Skin of body (tissue), 2 donors: ENCODE data around the gene PLXNB3. TPM values are rescaled to one million over a fixed set of nuclear protein-coding genes. Genes with fewer than 3 reads are reported as not detected.
"Not testable (repeated sequence)": the region's sequence is repeated elsewhere in the genome, so short reads cannot be mapped to it uniquely, and the experiment has no call there.

ENCODE experiments used
- DNase-seq: peaks from one replicate; lab custom pipeline; 2025; lab: John Stamatoyannopoulos, UW
- total RNA-seq: library from RNA; depleted of rRNA; stranded (reverse); fragments of >200 nt; gene quantifications from one replicate; pipeline ENCODE4 v1.2.3, GENCODE V29; 2014

Gene PLXNB3
- total RNA-seq, 1 donor from 2014 or later = 2.2 TPM

DNA sequence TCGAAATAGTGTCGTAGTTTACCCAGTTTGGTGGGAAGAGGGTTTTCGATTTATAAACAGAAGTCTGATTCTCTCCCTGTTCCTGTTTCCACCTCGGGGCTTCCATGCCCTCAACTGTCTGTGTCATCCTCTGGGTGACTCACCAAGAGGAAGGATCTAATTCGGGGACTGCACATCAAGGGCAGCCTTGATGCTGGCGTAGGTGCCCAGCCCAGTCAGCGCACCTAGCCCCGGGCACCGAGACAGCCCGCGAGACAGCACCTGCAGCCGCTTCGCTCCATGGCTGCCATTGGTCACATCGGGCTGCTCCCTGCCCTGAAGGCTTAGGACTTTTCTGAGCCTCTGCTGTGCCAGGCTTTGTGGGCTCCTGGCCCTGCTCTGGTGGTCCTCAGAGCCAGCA is 31.6 kb upstream of the PLXNB3 start:
- DNase-seq = no peak

- DNase-seq = no peak
These were observed 30.3 kb upstream of the PLXNB3 start for GRCh38 chrX:153733651-153734240.

- DNase-seq = no peak
These were observed 29.2 kb upstream of the PLXNB3 start for GRCh38 chrX:153734871-153735270.

GRCh38 chrX:153735274-153735673 is 28.8 kb upstream of the PLXNB3 start:
- DNase-seq = no peak

DNA sequence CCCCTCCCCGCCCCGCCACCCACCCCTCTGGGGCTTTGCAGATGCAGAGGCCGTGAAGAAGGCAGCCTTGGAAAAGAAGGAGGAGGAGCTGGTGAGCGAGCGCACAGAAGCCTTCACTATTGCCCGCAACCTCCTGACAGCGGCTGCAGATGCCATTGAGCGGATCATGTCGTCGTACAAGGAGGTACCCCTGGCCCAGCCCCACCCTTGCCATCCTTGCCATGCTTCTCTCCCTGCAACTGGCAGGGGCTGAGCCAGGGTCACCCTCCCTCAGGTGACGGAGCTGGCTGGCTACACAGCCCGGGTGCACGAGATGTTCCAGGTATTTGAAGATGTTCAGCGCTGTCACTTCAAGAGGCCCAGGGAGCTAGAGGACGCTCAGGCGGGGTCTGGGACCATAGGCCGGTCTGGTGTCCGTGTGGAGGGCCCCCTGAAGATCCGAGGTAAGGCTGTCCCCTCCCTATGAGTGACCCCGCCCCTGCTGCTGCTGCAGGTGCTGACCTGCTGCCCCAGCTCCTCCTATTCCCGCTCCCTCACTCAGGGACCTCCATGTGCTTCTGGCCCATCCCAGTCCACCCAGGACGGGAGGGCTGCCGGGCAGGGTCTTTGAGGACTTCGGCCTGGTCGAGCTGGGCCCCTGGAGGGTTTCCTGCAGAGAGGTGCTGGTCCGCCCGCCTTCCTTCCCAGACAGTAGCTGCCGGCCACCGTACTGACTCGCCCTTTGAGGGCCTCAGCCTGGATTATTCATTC is 27.8 kb upstream of the PLXNB3 start:
- DNase-seq = no peak

GRCh38 chrX:153736871-153737441 is 27.1 kb upstream of the PLXNB3 start:
- no peak for DNase-seq

DNA sequence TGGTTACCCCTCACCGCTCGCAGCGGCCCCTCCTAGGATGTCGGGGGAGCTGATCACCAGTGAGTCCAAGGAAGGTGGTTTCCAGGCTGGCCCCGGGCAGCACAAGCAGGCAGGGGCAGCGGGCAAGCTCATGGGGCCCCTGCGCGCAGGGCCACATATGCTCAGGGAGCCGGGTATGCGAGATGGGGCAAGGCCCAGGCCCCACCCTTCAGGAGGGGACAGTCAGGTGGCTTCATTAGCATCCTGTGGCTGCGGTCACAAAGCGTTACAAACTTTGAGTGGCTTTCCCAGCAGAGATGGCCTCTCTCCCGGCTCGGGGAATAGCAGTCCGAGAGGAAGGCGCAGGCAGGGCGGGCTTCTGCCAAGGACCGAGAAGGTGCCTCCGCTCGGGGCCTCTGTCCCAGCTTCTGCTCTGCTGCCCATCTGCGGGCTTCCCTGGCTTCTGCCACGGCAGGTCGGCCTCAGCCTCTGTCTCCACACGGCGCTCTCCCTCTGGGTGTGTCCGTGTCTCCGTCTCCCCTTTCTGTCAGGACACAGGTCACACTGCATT is 25.9 kb upstream of the PLXNB3 start:
- no peak for DNase-seq

DNA sequence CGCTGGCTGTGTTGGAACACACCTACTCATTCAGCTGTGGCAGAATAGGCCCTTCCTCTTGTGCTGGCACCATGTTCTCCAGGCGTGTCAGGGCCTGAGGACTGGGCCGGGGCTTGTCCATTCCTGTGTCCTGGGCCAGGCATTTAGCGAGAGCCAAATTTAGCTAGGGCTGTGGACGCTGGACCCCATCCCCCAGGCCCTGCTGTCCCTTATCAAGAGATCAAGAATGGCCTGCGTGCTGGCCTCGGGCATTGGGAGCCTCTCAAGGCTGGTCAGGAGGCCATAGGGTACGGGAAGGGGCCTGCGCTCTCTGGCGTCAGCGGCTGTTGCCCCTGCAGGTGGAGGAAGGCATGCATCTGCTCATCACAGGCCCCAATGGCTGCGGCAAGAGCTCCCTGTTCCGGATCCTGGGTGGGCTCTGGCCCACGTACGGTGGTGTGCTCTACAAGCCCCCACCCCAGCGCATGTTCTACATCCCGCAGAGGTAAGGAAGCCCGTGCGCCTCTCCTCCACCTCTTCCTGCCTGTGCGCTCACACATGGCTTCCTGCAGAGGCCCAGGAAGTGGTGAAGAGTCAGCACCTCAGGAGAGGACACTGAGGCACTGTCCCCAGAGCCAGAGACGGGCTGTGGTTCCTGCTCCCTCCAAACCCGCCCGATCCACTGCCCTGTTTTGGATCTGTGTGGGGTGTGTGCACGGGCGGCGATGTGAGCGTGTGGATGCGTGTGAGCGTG is 24.1 kb upstream of the PLXNB3 start:
- no peak for DNase-seq

- DNase-seq = no peak
These were observed 23.3 kb upstream of the PLXNB3 start for GRCh38 chrX:153740631-153741222.

DNA sequence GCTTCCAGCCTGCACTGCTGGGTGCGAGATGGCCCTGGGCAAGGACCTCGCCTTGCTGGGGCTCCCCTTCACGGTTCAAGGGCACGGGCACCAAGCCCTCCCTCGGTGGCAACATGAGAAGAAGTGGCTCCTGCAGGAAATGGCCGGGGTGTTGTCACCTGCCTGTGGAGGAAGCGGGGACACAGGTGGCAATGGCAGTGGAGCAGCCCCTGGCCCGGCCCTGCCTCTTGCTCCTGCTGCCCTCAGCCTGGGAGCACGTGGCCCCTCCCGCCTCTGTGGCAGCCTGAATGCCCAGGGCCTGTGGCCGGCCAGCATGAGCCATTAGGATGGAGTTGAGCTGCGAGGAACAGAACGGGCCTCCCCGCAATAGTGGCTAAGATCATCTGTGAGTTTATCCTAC is 22.6 kb upstream of the PLXNB3 start:
- no peak for DNase-seq

- DNase-seq = not testable (repeated sequence)
These were observed 21.9 kb upstream of the PLXNB3 start for GRCh38 chrX:153742111-153742510.

- DNase-seq = not testable (repeated sequence)
These were observed 21.1 kb upstream of the PLXNB3 start for GRCh38 chrX:153742796-153743467.

DNA sequence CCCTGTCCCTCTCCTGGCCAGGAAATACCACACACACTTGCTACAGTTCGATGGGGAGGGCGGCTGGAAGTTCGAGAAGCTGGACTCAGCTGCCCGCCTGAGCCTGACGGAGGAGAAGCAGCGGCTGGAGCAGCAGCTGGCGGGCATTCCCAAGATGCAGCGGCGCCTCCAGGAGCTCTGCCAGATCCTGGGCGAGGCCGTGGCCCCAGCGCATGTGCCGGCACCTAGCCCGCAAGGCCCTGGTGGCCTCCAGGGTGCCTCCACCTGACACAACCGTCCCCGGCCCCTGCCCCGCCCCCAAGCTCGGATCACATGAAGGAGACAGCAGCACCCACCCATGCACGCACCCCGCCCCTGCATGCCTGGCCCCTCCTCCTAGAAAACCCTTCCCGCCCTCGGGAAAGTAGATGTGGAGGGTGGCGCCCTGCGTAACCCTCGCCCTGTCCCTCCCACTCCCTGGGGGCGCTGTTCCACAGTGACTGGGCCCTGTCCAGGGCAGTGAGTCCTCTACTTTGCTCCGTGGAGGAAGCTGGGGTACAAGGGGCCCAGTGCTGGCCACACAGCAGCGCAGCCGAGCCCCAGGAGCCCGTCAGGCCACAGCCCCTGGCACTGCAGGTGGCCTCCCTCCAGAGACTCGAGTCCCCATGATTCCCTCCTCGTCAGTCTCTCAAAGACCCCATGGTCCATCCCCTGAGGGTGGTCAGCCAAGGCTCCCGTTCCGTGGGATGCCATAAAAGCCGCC is 20.4 kb upstream of the PLXNB3 start:
- not testable (repeated sequence) for DNase-seq

- DNase-seq = no peak
These were observed 19.6 kb upstream of the PLXNB3 start for GRCh38 chrX:153744210-153745066.

GRCh38 chrX:153745067-153745433 is 19.0 kb upstream of the PLXNB3 start:
- not testable (repeated sequence) for DNase-seq

GRCh38 chrX:153746359-153746758 is 17.7 kb upstream of the PLXNB3 start:
- no peak for DNase-seq

DNA sequence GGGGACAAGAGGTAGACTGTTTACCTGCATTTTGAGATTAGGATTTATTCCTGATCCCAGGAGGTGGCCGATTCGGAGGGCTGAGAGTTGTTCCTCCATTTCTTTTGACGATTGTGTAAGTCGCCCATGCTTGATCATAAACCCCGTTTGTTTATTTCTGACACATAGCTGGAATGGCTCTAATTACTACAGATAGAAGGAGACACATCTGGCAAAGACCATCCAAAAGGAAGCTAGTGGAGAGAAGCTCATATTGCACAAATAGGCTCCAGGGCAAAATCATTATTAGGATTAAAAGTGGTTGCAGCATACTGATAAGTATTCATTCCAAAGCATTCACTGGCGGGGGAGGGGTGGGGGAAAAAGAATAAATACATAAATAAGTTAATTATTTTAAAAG is 17.1 kb upstream of the PLXNB3 start:
- DNase-seq = not testable (repeated sequence)

DNA sequence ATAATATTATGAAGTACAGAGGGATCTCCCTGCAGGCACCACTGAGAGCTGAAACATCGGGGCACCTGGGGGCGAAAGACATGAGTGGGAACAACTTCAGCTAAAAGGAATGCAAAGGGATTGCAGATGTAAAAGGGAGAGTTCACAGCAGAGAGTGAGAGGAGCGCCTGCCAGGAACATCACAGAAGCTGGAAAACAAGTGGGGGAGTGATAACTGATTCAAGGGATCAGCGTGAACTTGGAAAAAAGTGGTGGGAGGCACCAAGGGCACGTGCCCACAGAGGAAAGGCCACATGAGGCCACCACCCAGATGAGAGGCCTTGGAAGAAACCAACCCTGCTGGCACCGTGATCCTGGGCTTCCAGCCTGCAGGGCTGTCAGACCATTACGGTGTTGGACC is 15.0 kb upstream of the PLXNB3 start:
- not testable (repeated sequence) for DNase-seq

DNA sequence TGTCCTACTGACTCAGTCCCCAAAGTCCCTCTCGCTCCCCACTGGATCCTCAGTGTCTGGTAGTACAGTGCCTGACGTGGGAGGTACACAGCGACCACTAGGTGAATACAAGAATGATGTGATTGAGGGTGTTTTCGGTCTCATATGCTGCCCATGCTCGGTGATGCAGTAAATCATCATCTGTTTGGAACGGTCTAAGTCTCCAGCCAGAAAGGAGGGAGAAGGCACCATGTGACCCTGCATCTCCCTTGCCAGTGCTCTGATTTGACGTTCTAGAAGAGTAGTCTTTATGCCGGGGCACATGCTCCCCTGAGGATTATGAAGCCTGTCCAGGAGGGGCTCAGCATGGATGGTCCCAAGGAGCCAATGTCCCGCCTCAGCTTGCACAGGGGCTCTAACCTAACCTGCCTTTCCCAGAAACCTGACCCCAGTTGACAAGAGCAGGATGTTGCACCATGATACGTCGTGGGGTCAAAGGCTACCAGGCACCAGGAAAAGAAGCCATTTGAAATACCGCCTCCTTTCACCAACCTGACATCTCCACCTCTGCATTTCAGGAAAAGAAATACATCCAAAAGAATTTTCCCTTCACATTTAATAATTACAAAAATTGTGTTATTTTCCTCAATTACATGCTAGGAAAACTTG is 13.8 kb upstream of the PLXNB3 start:
- DNase-seq = no peak
